Activated CD4-positive, alpha-beta T cell treated with anti-CD3 and anti-CD28 coated beads, Interleukin-2, amount 50 U/mL, for 1 hour (primary cell): ENCODE results near the gene CDC25C.

Experiments
- DNase-seq: peaks from one replicate; pipeline ENCODE4 v3.0.0-alpha.2; 2020

Gene CDC25C

GRCh38 chr5:138331449-138332368, at the start of gene CDC25C:
CDC25C (minus strand) TSS chr5:138331804; CDS start chr5:138331180, 624 bp downstream.
- DNase-seq = peak; percentile 96

- no peak for DNase-seq
These were observed 41.0 kb upstream of the CDC25C start for GRCh38 chr5:138372653-138373052.

- no peak for DNase-seq
These were observed 40.6 kb upstream of the CDC25C start for GRCh38 chr5:138372225-138372624.

GRCh38 chr5:138371454-138371853, 39.9 kb upstream of the CDC25C start:
- no peak for DNase-seq

GRCh38 chr5:138370537-138370936, 38.9 kb upstream of the CDC25C start:
- DNase-seq = no peak

GRCh38 chr5:138369706-138370105, 38.1 kb upstream of the CDC25C start:
- DNase-seq = no peak

GRCh38 chr5:138369261-138369660, 37.7 kb upstream of the CDC25C start:
- no peak for DNase-seq

- no peak for DNase-seq
These were observed 35.2 kb upstream of the CDC25C start for GRCh38 chr5:138366632-138367382.

GRCh38 chr5:138364576-138364975, 33.0 kb upstream of the CDC25C start:
- DNase-seq = no peak

- DNase-seq = no peak
These were observed 29.4 kb upstream of the CDC25C start for GRCh38 chr5:138360941-138361452.

GRCh38 chr5:138359621-138360020, 28.0 kb upstream of the CDC25C start:
- DNase-seq = no peak

GRCh38 chr5:138354926-138355378, 23.3 kb upstream of the CDC25C start:
- peak; percentile 40 for DNase-seq

GRCh38 chr5:138354387-138354786, 22.8 kb upstream of the CDC25C start:
- no peak for DNase-seq

GRCh38 chr5:138353560-138354080, 22.0 kb upstream of the CDC25C start:
- peak; percentile 20 for DNase-seq

GRCh38 chr5:138352722-138353559, 21.3 kb upstream of the CDC25C start:
- peak; percentile 73 for DNase-seq

GRCh38 chr5:138352071-138352721, 20.6 kb upstream of the CDC25C start, which contains the start of gene KDM3B:
KDM3B (plus strand) TSS chr5:138352685; CDS start chr5:138352796, 111 bp downstream.
- DNase-seq = peak; percentile 89

GRCh38 chr5:138351517-138351916, 19.9 kb upstream of the CDC25C start:
- no peak for DNase-seq

- no peak for DNase-seq
These were observed 19.5 kb upstream of the CDC25C start for GRCh38 chr5:138351056-138351455.

- no peak for DNase-seq
These were observed 18.9 kb upstream of the CDC25C start for GRCh38 chr5:138350563-138350890.

- no peak for DNase-seq
These were observed 18.4 kb upstream of the CDC25C start for GRCh38 chr5:138349852-138350562.

- no peak for DNase-seq
These were observed 15.3 kb upstream of the CDC25C start for GRCh38 chr5:138346889-138347288.
